OCI-LY7 (cell line): ENCODE measurements around the gene RNASE1. TPM values are rescaled to one million over a fixed set of nuclear protein-coding genes. Genes with fewer than 3 reads are reported as not detected.

Experiments
- Bru-seq: library from RNA; stranded (reverse); fragments of 400-500 nt; gene quantifications from one replicate; lab custom pipeline; 2021; lab: Mats Ljungman, UMichigan
- BruChase-seq, 2 experiments: library from RNA; stranded (reverse); fragments of 400-500 nt; gene quantifications; one replicate each; lab custom pipeline; 2021; lab: Mats Ljungman, UMichigan
- BruUV-seq: library from RNA; stranded (reverse); fragments of 400-500 nt; replicated peaks from 2 replicates; lab custom pipeline; 2021; lab: Mats Ljungman, UMichigan
- CTCF ChIA-PET: fragments of 300-600 bp; sonication (Branson Sonifier 250); formaldehyde crosslinking; loops from one replicate; lab custom pipeline; 2022; ENCODE audit warnings: antibody characterized with exemption; ENCODE audit not compliant: unreplicated experiment; lab: Charles Lee
- POLR2A ChIA-PET: fragments of 300-600 bp; sonication (Branson Sonifier 250); formaldehyde crosslinking; loops from one replicate; lab custom pipeline; 2022; ENCODE audit warnings: antibody characterized with exemption; lab: Charles Lee
- DNase-seq: peaks from one replicate; pipeline ENCODE4 v3.0.0-alpha.2; 2015; ENCODE audit warnings: low spot score
- H2AFZ ChIP-seq: fragments of 200-600 bp; sonication (generic), shearing (Covaris generic); 2 replicates; pipeline ENCODE4 v1.6.1; 2014; ENCODE audit warnings: mild to moderate bottlenecking, antibody characterized with exemption, low read length, moderate library complexity
- H3K27ac ChIP-seq: fragments of 200-600 bp; sonication (generic); 2 replicates; pipeline ENCODE4 v1.5.1; 2014; ENCODE audit warnings: mixed run types, low read depth, mild to moderate bottlenecking, moderate library complexity, low read length, inconsistent platforms; ENCODE audit not compliant: poor library complexity, severe bottlenecking
- H3K36me3 ChIP-seq: fragments of 200-600 bp; sonication (generic); 2 replicates; pipeline ENCODE4 v1.6.1; 2014; ENCODE audit warnings: mild to moderate bottlenecking, antibody characterized with exemption, low read length, moderate library complexity, mixed read lengths; ENCODE audit not compliant: insufficient read depth
- H3K4me1 ChIP-seq: fragments of 200-600 bp; sonication (generic); 2 replicates; pipeline ENCODE4 v1.5.1; 2014; ENCODE audit warnings: mild to moderate bottlenecking, low read length; ENCODE audit not compliant: insufficient read depth, poor library complexity, severe bottlenecking
- H3K4me2 ChIP-seq: fragments of 200-600 bp; sonication (generic); 2 replicates; pipeline ENCODE4 v1.6.1; 2014; ENCODE audit warnings: mild to moderate bottlenecking, low read length
- H3K4me3 ChIP-seq: fragments of 200-600 bp; sonication (generic); 2 replicates; pipeline ENCODE4 v1.5.1; 2014; ENCODE audit warnings: mild to moderate bottlenecking, low read depth, low read length; ENCODE audit not compliant: poor library complexity, severe bottlenecking
- H3K79me2 ChIP-seq: fragments of 200-600 bp; sonication (generic); 2 replicates; pipeline ENCODE4 v1.6.1; 2016; ENCODE audit warnings: low read depth, mild to moderate bottlenecking, low read length, moderate library complexity, mixed read lengths; ENCODE audit not compliant: insufficient read depth
- H3K9me2 ChIP-seq: fragments of 200-600 bp; sonication (generic); 2 replicates; pipeline ENCODE4 v1.6.1; 2016; ENCODE audit warnings: mild to moderate bottlenecking, low read length, mixed read lengths; ENCODE audit not compliant: insufficient read depth
- H3K9me3 ChIP-seq: fragments of 200-600 bp; sonication (generic); 2 replicates; pipeline ENCODE4 v1.6.1; 2014; ENCODE audit warnings: mild to moderate bottlenecking, mixed run types, low read length, mixed read lengths
- H4K20me1 ChIP-seq: fragments of 200-600 bp; sonication (generic); 2 replicates; pipeline ENCODE4 v1.6.1; 2014; ENCODE audit warnings: mild to moderate bottlenecking, antibody characterized with exemption, low read length, moderate library complexity, mixed read lengths; ENCODE audit not compliant: insufficient read depth
- CTCF ChIP-seq: fragments of 200-600 bp; sonication (generic); conservative IDR thresholded peaks from 2 replicates; pipeline ENCODE4 v1.5.1; 2014; ENCODE audit warnings: mild to moderate bottlenecking, antibody characterized with exemption, low read length, moderate library complexity, mixed read lengths
- EZH2phosphoT487 ChIP-seq: fragments of 200-600 bp; sonication (generic); IDR thresholded peaks from 2 replicates; pipeline ENCODE4 v1.6.1; 2018; ENCODE audit warnings: low read depth, borderline replicate concordance, mild to moderate bottlenecking, mixed run types, antibody characterized with exemption, low read length, moderate library complexity, mixed read lengths
- intact Hi-C: fragments of 100-400 bp; cut with micrococcal nuclease; formaldehyde crosslinking; loops from one replicate; pipeline ENCODE4 v1.10.0; 2022; ENCODE audit not compliant: unreplicated experiment
- long read RNA-seq: library from polyadenylated mRNA; stranded (forward); transcript quantifications from one replicate; pipeline ENCODE4 v2.0.0, GENCODE V29; 2022
- total RNA-seq, 2 experiments: library from RNA; depleted of rRNA in 1 of 2; stranded (reverse); fragments of >200 nt in 1 of 2; shearing (Covaris generic) in 1 of 2; gene quantifications; 2 replicates each; pipeline ENCODE4 v1.2.3, GENCODE V29; 2014 to 2022

Gene RNASE1
- not detected in 2 replicates for total RNA-seq (2014; rRNA removed; shearing (Covaris generic))
- not detected in 2 replicates for total RNA-seq (2022)
- not detected for Bru-seq, nascent RNA
- BruChase-seq, experiment 1, labeled RNA remaining after a 6-hour chase = not detected
- not detected for BruChase-seq, experiment 2, labeled RNA remaining after a 2-hour chase
- long read RNA-seq = 0 reads

- H3K9me2 ChIP-seq = no peaks in the 10 kb centered on the region
- BruUV-seq = no TSS peak
- no peaks in the 10 kb centered on the region for H3K9me3 ChIP-seq
- CTCF ChIA-PET = no interaction called here
- no peaks in the 10 kb centered on the region for H3K4me1 ChIP-seq
- intact Hi-C loops = no loop called here
- POLR2A ChIA-PET = interaction anchor here (1.3 kb wide), 1 partner anchor 12 kb away, joined by 3 read pairs; no protein-coding TSS in a partner anchor
- no peaks in the 10 kb centered on the region for H4K20me1 ChIP-seq
- H2AFZ ChIP-seq = no peak within 1 kb of the TSS
- H3K27ac ChIP-seq = no peak within 1 kb of the TSS
- no peaks in the 10 kb centered on the region for H3K79me2 ChIP-seq
- H3K4me3 ChIP-seq = no peak within 1 kb of the TSS
- no peak within 1 kb of the TSS for H3K4me2 ChIP-seq
- no peak for DNase-seq
- TF ChIP-seq EZH2phosphoT487 (no peak), CTCF (no peak)
- no peaks in the 10 kb centered on the region for H3K36me3 ChIP-seq
Measured at GRCh38 chr14:20802341-20803084, at the start of gene RNASE1. Gene RNASE1 (minus strand): TSS chr14:20802844. CDS start chr14:20802068, 776 bp downstream.

DNA sequence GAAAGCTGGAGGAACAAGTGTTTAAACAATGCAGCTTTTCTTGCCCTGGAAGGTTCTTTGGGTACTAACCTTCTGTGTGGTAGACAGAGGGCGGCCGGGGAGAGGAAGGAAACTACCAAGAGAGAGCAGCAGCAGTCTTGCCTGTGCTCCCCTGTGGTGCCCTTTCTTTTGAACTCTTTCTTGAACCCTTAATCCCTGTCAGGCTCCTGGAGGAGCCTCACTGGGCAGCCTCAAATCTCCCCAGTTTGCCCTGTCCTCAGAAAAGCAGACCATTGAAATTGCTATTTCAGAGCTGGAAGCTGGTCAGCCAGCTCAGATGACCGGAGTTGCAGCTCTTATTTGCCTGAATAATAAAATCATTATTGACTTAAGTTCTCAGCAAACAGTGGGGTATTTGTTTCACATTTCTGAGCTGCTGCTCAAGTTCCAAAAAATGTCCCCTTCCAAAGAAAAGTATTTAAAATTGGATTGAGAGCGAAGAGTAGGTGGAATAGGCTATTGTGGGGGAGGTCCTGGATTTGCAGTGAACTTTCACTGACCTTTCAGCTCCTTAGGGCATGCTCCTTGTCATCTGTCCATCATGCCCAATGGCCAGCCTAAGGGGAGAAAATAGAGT lies 46.4 kb upstream of the RNASE1 start:
- CTCF ChIA-PET = no interaction called here
- no peak for TF ChIP-seq EZH2phosphoT487
- no peak overlapping the region for H2AFZ ChIP-seq

DNA sequence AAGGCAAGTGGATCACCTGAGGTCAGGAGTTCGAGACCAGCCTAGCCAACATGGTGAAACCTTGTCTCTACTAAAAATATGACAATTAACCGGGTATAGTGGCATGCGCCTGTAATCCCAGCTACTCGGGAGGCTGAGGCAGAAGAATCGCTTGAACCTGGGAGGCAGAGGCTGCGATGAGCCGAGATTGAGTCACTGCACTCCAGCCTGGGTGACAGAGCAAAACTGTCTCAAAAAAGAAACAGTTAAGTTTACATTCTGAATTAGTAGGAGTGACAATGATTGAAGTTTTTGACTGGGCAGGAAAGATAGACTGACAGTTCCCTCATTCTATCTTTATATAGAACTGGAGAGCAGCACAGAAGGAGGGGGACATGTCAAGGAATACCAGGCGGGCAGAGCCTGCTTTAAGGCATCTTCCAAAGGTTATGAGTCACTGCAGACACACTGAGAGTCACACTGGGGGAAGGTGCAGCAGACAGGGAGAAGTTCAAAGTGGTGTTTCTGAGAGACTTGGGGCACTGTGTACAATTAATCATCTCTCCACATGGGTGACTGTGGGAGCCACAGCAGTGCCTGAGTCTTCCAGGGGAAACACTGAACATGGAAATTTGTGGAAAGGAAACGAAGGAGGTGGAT lies 45.8 kb upstream of the RNASE1 start:
- no TSS peak for BruUV-seq
- CTCF ChIA-PET = no interaction called here
- Histone ChIP-seq H4K20me1 (no peaks in the 10 kb centered on the region), H3K9me3 (no peaks in the 10 kb centered on the region), H3K9me2 (no peaks in the 10 kb centered on the region), H2AFZ (no peak overlapping the region), H3K79me2 (no peaks in the 10 kb centered on the region), H3K4me2 (no peak overlapping the region), H3K36me3 (no peaks in the 10 kb centered on the region), H3K27ac (no peak overlapping the region), H3K4me1 (no peaks in the 10 kb centered on the region), H3K4me3 (no peak overlapping the region)
- no peak for DNase-seq
- intact Hi-C loops = no loop called here
- TF ChIP-seq CTCF (no peak), EZH2phosphoT487 (no peak)
- POLR2A ChIA-PET = interaction anchor here (0.6 kb wide), 1 partner anchor 39 kb away, joined by 3 read pairs; no protein-coding TSS in a partner anchor

More for the DNA sequence above, 46.4 kb upstream of the RNASE1 start:
- Histone ChIP-seq H3K27ac (no peak overlapping the region), H3K9me3 (no peaks in the 10 kb centered on the region), H3K9me2 (no peaks in the 10 kb centered on the region), H3K79me2 (no peaks in the 10 kb centered on the region), H3K4me3 (no peak overlapping the region), H3K4me1 (no peaks in the 10 kb centered on the region), H3K4me2 (no peak overlapping the region), H4K20me1 (no peaks in the 10 kb centered on the region), H3K36me3 (no peaks in the 10 kb centered on the region)
- intact Hi-C loops = no loop called here
- BruUV-seq = no TSS peak
- POLR2A ChIA-PET = interaction anchor here (0.6 kb wide), 2 partner anchors 38 to 223 kb away, joined by 3 to 6 read pairs; no protein-coding TSS in a partner anchor
- DNase-seq = no peak
